Liver (tissue), 3 donors: ENCODE data around the gene MESD.

Experiments used
- CTCF ChIP-seq: fragments of 150-350 bp; IDR thresholded peaks from 2 replicates; pipeline ENCODE4 v1.5.1; 2017; ENCODE audit warnings: improper control_type of control experiment, low read depth, low read length; ENCODE audit not compliant: missing input control
- EGR1 ChIP-seq, 2 donors: IDR thresholded peaks; 2 replicates each; pipeline ENCODE4 v1.6.1; 2016 to 2018; ENCODE audit warnings: antibody characterized with exemption in 2 of 2, low read depth in 2 of 2
- FOXA1 ChIP-seq: IDR thresholded peaks from 2 replicates; pipeline ENCODE4 v1.6.1; 2016; ENCODE audit warnings: antibody characterized with exemption
- GABPA ChIP-seq, 2 donors: IDR thresholded peaks in 1 of 2; conservative IDR thresholded peaks in 1 of 2; 2 replicates each; pipeline ENCODE4 v1.6.1; 2016; ENCODE audit warnings: antibody characterized with exemption in 2 of 2, mild to moderate bottlenecking in 1 of 2, moderate library complexity in 1 of 2
- JUND ChIP-seq, 2 donors: IDR thresholded peaks; 2 replicates each; pipeline ENCODE4 v1.6.1; 2016; ENCODE audit warnings: antibody characterized with exemption in 2 of 2
- MAX ChIP-seq: IDR thresholded peaks from 2 replicates; pipeline ENCODE4 v1.6.1; 2016; ENCODE audit warnings: antibody characterized with exemption
- RAD21 ChIP-seq, 2 donors: IDR thresholded peaks; 2 replicates each; pipeline ENCODE4 v1.6.1; 2016; ENCODE audit warnings: antibody characterized with exemption in 2 of 2, mild to moderate bottlenecking in 2 of 2
- REST ChIP-seq: IDR thresholded peaks from 2 replicates; pipeline ENCODE4 v1.6.1; 2016; ENCODE audit warnings: antibody characterized with exemption, mild to moderate bottlenecking
- RXRA ChIP-seq, 2 donors: IDR thresholded peaks; 2 replicates each; pipeline ENCODE4 v1.6.1; 2017 to 2018; ENCODE audit warnings: antibody characterized with exemption in 2 of 2, mild to moderate bottlenecking in 1 of 2
- SP1 ChIP-seq: IDR thresholded peaks from 2 replicates; pipeline ENCODE4 v1.6.1; 2018; ENCODE audit warnings: antibody characterized with exemption, mild to moderate bottlenecking
- TAF1 ChIP-seq: conservative IDR thresholded peaks from 2 replicates; pipeline ENCODE4 v1.6.1; 2016; ENCODE audit warnings: antibody characterized with exemption, mild to moderate bottlenecking
- donor health status: healthy.
- donor health status: healthy.

- TF ChIP-seq CTCF (no peak), GABPA (IDR thresholded peaks at IDR 0.05 in 1 of 2, conservative IDR thresholded peaks at IDR 0.05 in 1 of 2) (no peak), MAX (no peak), EGR1 (IDR thresholded peaks at IDR 0.05; ENCODE audit: low read depth in 2 of 2) (no peak), RAD21 (IDR thresholded peaks at IDR 0.05) (no peak), RXRA (IDR thresholded peaks at IDR 0.05) (no peak), REST (no peak), TAF1 (no peak), SP1 (no peak), JUND (IDR thresholded peaks at IDR 0.05) (no peak), FOXA1 (no peak)
Observed at GRCh38 chr15:80916056-80916455, 73.6 kb downstream of the MESD start.
